ENCODE data around the gene ATXN1L.
A peak's percentile ranks its signal among the peaks of the same experiment; 100 is the strongest.
"Not testable (repeated sequence)": the region's sequence is repeated elsewhere in the genome, so short reads cannot be mapped to it uniquely, and the experiment has no call there.

The ATXN1L gene

DNA sequence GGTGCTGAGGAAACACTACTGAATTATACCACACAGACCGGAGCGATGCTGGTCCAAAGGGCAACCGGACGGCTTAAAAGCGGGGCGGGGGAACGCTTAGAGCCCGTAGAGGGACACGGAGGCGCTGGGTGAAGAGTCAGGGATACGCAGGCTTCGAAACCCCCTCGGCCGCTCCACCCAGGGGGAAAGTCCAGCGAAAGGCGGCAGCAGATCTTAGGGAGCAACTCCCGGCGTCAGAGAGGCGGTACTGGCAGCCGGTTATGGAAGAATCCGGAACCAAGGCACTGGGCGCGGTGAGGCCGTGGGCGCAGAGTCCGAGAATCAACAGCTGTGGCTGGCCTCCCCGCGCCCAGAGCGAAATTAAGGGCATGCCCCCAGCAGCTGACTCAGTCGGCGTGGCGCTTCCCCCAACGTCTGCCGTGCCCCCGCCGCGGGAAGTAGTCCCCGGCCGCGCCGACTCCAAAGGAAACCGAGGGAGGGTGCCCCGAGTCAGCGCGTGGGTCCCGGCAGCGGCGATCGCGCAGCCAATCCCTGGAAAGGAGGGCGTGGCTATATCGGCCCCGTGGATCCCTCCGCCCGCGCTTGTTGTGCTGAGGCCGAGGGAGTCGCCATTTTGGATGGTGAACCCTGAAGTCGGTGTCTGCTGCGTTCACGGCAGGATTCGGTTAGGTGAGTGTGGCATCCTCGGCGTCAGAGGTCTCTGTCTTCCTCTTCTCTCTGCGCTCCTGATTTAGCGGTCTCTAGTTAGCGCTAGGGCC lies 49.3 kb downstream of the ATXN1L start, which contains the start of gene IST1:
IST1 (plus strand) TSS at position 611 of the 758 bp plus-strand sequence. CDS start 20,110 bp downstream, outside the sequence.
- DNase-seq = peak; percentile 81

- no peak for DNase-seq
Observed at GRCh38 chr16:71895679-71896365, 50.0 kb downstream of the ATXN1L start.

- DNase-seq = no peak
Observed at GRCh38 chr16:71896764-71897368, 51.1 kb downstream of the ATXN1L start.

DNA sequence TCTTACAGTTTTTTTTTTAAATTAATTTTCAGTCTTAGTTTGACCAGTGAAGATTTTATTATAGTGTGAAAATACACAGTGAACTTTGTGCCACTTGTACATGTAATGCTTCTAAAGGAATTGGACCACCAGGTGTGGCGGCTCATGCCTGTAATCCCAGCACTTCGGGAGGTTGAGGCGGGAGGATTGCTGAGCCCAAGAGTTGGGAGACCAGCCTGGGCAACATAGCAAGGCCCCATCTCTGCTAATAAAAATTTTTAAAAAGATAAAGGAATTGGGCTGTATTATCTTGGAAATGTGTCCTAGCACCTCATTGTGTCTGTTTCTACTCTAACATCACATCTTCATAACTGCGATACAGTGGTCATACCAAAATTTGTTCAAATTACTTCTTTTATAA lies 53.4 kb downstream of the ATXN1L start:
- no peak for DNase-seq

GRCh38 chr16:71902656-71903365 lies 57.0 kb downstream of the ATXN1L start:
- DNase-seq = no peak

DNA sequence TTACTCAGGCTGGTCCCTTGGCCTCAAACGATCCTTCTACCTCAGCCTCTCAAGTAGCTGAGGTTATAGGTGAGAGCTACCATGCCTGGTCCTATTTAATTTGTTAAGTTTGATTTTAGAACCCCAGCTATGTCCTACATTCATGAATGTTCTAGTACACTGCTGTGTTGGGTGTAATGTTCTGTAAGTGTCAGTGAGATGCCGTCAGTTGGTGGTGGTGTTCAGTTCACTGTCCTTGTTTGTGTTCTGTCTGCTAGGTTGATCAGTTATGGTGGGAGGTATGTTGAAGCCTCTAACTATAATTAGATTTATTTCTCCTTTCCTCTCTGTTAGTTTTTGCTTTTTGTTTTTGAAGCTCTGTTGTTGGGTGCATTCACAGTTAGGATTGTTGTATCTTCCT lies 57.8 kb downstream of the ATXN1L start:
- no peak for DNase-seq

GRCh38 chr16:71904239-71904638 lies 58.5 kb downstream of the ATXN1L start:
- no peak for DNase-seq

DNA sequence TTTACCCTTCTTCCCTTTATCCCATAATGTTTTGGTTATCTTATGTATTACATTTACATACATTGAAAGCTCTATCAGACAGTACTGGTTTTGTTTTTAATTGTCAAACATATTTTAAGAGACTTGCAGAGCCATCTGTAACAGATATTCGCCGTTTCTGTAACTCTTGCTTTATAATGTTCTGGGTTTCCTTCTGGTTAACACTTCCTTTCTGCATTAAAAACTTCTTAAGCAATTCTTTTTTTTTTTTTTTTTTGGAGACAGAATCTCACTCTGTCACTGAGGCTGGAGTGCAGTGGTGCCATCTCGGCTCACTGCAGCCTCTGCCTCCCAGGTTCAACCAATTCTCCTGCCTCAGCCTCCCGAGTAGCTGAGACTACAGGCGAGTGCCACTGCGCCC lies 60.0 kb downstream of the ATXN1L start:
- not testable (repeated sequence) for DNase-seq
